ENCODE results near the gene PDZRN3. TPM values are rescaled to one million over a fixed set of nuclear protein-coding genes. Genes with fewer than 3 reads are reported as not detected.
A peak's percentile ranks its signal among the peaks of the same experiment; 100 is the strongest.

PDZRN3 gene
- total RNA-seq, 1 donor from 2014 or later = 50.6 TPM

DNA sequence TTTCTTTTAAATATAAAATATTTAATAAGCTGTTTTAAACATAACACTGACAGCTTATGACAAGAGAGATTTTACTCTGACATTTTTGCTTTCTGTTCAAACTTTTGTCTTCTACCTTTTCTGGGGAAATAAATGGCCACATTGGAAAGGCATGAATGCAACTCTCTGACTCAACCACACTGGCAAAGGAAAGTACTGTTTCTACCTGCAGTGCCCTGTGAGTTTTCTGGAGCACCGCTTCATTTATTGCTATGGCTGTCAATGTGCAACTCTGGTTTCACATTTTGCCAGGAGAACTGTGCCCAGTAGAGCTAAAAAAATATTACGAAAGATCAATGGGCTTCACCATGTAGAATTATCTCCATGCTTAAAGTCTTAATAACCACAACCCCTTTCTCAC is 15.1 kb downstream of the PDZRN3 start:
- Histone ChIP-seq H3K4me1 (ENCODE audit: control insufficient read depth in 3 of 3, insufficient read depth in 3 of 3, low read length in 3 of 3) (peaks cover 32 to 65% (median 42%) of the 10 kb centered on the region in 3 donors), H3K36me3 (ENCODE audit: control insufficient read depth in 3 of 3, insufficient read depth in 3 of 3, low read length in 3 of 3) (peaks cover 0 to 4% (median 2%) of the 10 kb centered on the region in 3 donors), H3K27me3 (ENCODE audit: control insufficient read depth in 3 of 3, insufficient read depth in 3 of 3, low read length in 3 of 3) (no peaks in the 10 kb centered on the region), H3K9ac (ENCODE audit: low read depth in 1 of 3, low read length in 3 of 3) (peak overlapping the region; percentile 60 to 71 (median 63)), H3K4me3 (ENCODE audit: low read length in 3 of 3) (peak overlapping the region; percentile 4 to 33 (median 17)), H3K27ac (ENCODE audit: low read depth, low read length) (peak overlapping the region; percentile 79), H3K9me3 (ENCODE audit: control insufficient read depth in 3 of 3, low read length in 3 of 3) (no peaks in the 10 kb centered on the region)

DNA sequence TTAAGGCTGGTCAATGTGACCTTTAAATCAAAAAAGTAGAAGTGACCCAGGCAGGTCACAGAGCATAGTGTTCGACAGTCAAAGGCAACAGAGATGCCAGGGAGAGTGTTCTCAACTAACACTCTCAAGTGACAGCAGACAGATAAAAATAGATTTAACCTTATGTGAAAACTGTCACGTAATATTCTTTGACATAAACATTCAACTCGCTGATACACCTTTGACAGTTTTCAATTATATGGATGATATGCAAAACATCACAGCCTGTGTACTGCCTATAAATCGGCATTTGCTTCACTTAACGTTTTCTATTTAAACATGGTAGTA is 15.5 kb downstream of the PDZRN3 start:
- Histone ChIP-seq H3K9me3 (ENCODE audit: control insufficient read depth in 3 of 3, low read length in 3 of 3) (no peaks in the 10 kb centered on the region), H3K9ac (ENCODE audit: low read depth in 1 of 3, low read length in 3 of 3) (peak overlapping the region; percentile 60 to 71 (median 63)), H3K4me3 (ENCODE audit: low read length in 3 of 3) (peak overlapping the region; percentile 17 to 44 (median 33)), H3K4me1 (ENCODE audit: control insufficient read depth in 3 of 3, insufficient read depth in 3 of 3, low read length in 3 of 3) (peaks cover 29 to 65% (median 40%) of the 10 kb centered on the region in 3 donors), H3K27me3 (ENCODE audit: control insufficient read depth in 3 of 3, insufficient read depth in 3 of 3, low read length in 3 of 3) (no peaks in the 10 kb centered on the region), H3K27ac (ENCODE audit: low read depth, low read length) (peak overlapping the region; percentile 79), H3K36me3 (ENCODE audit: control insufficient read depth in 3 of 3, insufficient read depth in 3 of 3, low read length in 3 of 3) (peaks cover 0 to 4% (median 2%) of the 10 kb centered on the region in 3 donors)

DNA sequence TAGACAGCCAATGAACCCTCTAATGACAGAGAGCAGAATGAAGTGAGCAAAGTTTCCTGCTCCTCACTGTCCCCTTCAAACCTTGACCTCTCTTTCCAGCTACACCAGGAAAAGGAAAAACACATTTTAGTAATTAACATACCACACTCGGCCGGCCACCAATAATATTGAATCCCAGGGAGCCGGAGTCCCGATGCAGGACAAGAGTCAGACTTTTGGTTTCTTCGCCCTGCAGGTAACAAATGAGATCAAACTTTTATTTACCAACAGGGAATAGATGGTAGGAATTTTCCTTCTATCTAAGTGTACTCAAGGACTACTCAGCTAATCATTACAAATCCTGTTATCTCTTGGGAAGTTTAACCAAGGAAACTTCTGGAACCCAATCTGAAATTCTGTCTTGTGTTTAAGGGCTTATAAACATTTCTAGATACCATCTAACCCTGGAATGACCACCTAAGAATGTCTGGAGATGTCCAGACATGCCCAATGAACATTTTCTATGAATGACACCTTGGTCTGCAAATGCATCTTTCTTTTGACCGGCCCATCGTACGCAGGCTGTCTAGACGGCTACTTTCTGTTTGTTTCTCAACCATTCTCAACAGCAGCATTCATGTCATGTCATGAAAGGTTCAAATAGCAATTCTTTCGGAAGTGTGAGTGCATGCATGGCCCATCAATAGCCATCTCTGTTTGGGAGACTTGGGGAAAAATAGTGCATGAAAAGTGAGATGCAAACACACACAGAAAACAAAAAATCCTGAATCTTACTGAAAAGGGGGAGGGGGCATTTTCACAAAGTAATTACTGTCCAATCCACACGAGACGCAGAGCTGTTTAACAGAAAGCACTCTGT is 16.1 kb downstream of the PDZRN3 start:
- Histone ChIP-seq H3K9me3 (ENCODE audit: control insufficient read depth in 3 of 3, low read length in 3 of 3) (no peaks in the 10 kb centered on the region), H3K27ac (ENCODE audit: low read depth, low read length) (peak overlapping the region; percentile 79), H3K9ac (ENCODE audit: low read depth in 1 of 3, low read length in 3 of 3) (peak overlapping the region in 2 of 3 donors; percentile 60 to 63), H3K36me3 (ENCODE audit: control insufficient read depth in 3 of 3, insufficient read depth in 3 of 3, low read length in 3 of 3) (peaks cover 0 to 4% (median 2%) of the 10 kb centered on the region in 3 donors), H3K4me3 (ENCODE audit: low read length in 3 of 3) (peak overlapping the region in 2 of 3 donors; percentile 9 to 44), H3K27me3 (ENCODE audit: control insufficient read depth in 3 of 3, insufficient read depth in 3 of 3, low read length in 3 of 3) (no peaks in the 10 kb centered on the region), H3K4me1 (ENCODE audit: control insufficient read depth in 3 of 3, insufficient read depth in 3 of 3, low read length in 3 of 3) (peaks cover 32 to 69% (median 44%) of the 10 kb centered on the region in 3 donors)

DNA sequence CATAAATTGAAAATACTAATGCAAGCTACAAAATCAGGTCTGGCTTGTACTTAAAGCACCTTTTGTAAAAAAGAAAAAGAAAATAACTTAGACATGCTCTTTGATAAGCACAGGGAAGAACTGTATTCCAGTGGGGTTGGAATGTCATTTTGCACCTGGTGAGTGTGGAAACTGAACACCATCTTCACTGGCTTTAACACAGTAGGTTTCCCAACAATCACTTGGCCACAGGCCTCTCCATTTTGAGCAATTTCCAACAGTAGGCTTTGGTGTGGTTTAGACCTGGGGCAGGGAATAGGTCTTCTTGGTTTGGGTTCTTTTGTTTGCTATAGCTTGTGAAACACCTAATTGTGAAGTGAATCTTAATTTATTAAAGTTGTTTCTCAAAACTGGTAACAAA is 18.9 kb downstream of the PDZRN3 start:
- H3K4me3 ChIP-seq (ENCODE audit: low read length in 3 of 3) = no peak overlapping the region
- H3K36me3 ChIP-seq (ENCODE audit: control insufficient read depth in 3 of 3, insufficient read depth in 3 of 3, low read length in 3 of 3) = peaks cover 0 to 4% (median 4%) of the 10 kb centered on the region in 3 donors
- peak overlapping the region; percentile 69 for H3K27ac ChIP-seq (ENCODE audit: low read depth, low read length)
- no peak overlapping the region for H3K9ac ChIP-seq (ENCODE audit: low read depth in 1 of 3, low read length in 3 of 3)
- H3K4me1 ChIP-seq (ENCODE audit: control insufficient read depth in 3 of 3, insufficient read depth in 3 of 3, low read length in 3 of 3) = peaks cover 49 to 78% (median 68%) of the 10 kb centered on the region in 3 donors
- no peaks in the 10 kb centered on the region for H3K27me3 ChIP-seq (ENCODE audit: control insufficient read depth in 3 of 3, insufficient read depth in 3 of 3, low read length in 3 of 3)
- no peaks in the 10 kb centered on the region for H3K9me3 ChIP-seq (ENCODE audit: control insufficient read depth in 3 of 3, low read length in 3 of 3)

DNA sequence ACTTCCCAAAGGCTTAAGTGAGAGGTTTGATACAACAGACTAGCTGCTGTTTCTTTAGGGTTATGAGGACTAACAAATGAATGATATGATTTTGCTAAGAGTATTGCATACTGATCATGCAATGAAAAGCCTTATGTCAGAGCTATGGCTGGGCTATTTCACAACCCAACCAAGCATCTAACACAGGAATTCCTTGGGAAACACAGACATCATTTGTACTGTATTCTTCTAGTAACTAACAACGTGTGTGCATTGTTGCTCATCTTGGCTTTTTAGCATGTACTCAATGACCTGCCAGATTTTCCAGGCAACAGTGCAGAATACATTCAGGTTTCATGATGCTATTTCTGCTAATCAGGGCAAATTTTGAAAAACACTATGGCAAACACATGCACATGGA is 19.3 kb downstream of the PDZRN3 start:
- Histone ChIP-seq H3K9me3 (ENCODE audit: control insufficient read depth in 3 of 3, low read length in 3 of 3) (no peaks in the 10 kb centered on the region), H3K9ac (ENCODE audit: low read depth in 1 of 3, low read length in 3 of 3) (no peak overlapping the region), H3K27ac (ENCODE audit: low read depth, low read length) (peak overlapping the region; percentile 69), H3K27me3 (ENCODE audit: control insufficient read depth in 3 of 3, insufficient read depth in 3 of 3, low read length in 3 of 3) (no peaks in the 10 kb centered on the region), H3K36me3 (ENCODE audit: control insufficient read depth in 3 of 3, insufficient read depth in 3 of 3, low read length in 3 of 3) (peaks cover 0 to 4% (median 4%) of the 10 kb centered on the region in 3 donors), H3K4me3 (ENCODE audit: low read length in 3 of 3) (no peak overlapping the region), H3K4me1 (ENCODE audit: control insufficient read depth in 3 of 3, insufficient read depth in 3 of 3, low read length in 3 of 3) (peaks cover 49 to 79% (median 67%) of the 10 kb centered on the region in 3 donors)

DNA sequence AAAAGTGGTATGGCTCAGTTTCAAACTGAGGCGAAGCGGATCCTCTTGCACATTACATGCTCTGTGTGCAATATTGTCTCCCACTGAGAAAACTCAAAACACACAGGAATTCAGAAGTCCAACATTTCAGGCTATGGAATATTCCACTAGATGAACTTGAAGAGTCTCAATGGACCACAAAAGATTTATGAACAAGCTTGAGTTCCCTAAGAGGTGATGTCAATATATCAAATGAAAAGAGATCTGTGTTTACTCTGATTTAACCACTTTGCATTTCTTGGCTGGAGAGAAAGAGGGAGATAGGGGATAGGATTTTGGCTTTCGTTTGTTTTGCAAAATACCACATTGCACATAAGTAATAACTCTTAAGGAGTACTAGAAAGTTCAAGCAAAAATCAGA is 20.3 kb downstream of the PDZRN3 start:
- Histone ChIP-seq H3K9me3 (ENCODE audit: control insufficient read depth in 3 of 3, low read length in 3 of 3) (no peaks in the 10 kb centered on the region), H3K27me3 (ENCODE audit: control insufficient read depth in 3 of 3, insufficient read depth in 3 of 3, low read length in 3 of 3) (no peaks in the 10 kb centered on the region), H3K9ac (ENCODE audit: low read depth in 1 of 3, low read length in 3 of 3) (no peak overlapping the region), H3K4me3 (ENCODE audit: low read length in 3 of 3) (no peak overlapping the region), H3K36me3 (ENCODE audit: control insufficient read depth in 3 of 3, insufficient read depth in 3 of 3, low read length in 3 of 3) (peaks cover 2 to 4% (median 4%) of the 10 kb centered on the region in 3 donors), H3K4me1 (ENCODE audit: control insufficient read depth in 3 of 3, insufficient read depth in 3 of 3, low read length in 3 of 3) (peaks cover 49 to 79% (median 67%) of the 10 kb centered on the region in 3 donors), H3K27ac (ENCODE audit: low read depth, low read length) (no peak overlapping the region)

DNA sequence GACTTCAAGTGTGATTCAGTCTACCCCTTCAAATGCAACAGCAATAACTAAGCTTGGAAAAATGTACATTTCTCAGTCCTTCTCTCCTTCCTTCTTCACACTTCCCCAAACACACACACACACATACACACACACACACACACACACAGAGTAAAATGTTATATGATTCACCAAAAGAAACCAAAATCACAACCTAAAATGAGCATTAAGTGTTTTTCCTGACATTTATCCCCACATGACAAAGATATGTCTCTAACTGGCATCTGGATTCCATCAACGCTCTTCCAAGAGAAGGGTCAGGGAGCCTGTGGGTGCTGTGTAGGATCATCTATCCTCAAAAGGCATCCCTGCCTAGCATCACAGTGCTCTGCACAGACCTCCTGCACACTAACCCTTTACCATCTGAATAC is 21.0 kb downstream of the PDZRN3 start:
- H3K4me1 ChIP-seq (ENCODE audit: control insufficient read depth in 3 of 3, insufficient read depth in 3 of 3, low read length in 3 of 3) = peaks cover 45 to 78% (median 65%) of the 10 kb centered on the region in 3 donors
- H3K27ac ChIP-seq (ENCODE audit: low read depth, low read length) = no peak overlapping the region
- no peak overlapping the region for H3K4me3 ChIP-seq (ENCODE audit: low read length in 3 of 3)
- no peaks in the 10 kb centered on the region for H3K27me3 ChIP-seq (ENCODE audit: control insufficient read depth in 3 of 3, insufficient read depth in 3 of 3, low read length in 3 of 3)
- no peaks in the 10 kb centered on the region for H3K9me3 ChIP-seq (ENCODE audit: control insufficient read depth in 3 of 3, low read length in 3 of 3)
- no peak overlapping the region for H3K9ac ChIP-seq (ENCODE audit: low read depth in 1 of 3, low read length in 3 of 3)
- H3K36me3 ChIP-seq (ENCODE audit: control insufficient read depth in 3 of 3, insufficient read depth in 3 of 3, low read length in 3 of 3) = peaks cover 2 to 4% (median 4%) of the 10 kb centered on the region in 3 donors

DNA sequence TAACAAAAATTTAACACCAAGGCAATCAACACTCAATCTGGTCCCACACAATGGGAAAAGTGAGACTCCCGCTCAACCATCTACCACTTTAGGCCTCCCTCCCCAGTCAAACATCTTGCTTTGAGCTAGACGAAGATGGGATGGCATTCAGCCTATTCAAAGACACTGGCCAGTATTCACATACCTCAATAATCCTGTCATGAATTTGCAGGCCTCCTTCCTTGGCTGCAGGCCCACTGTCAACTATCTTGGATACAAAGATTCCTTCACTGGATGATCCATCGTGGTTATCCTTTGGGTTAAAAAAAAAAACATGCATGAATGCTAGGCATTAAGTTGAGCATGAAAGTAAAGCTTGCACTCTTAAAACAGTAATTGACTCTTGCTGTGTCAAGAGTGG is 22.6 kb downstream of the PDZRN3 start:
- no peaks in the 10 kb centered on the region for H3K9me3 ChIP-seq (ENCODE audit: control insufficient read depth in 3 of 3, low read length in 3 of 3)
- no peak overlapping the region for H3K9ac ChIP-seq (ENCODE audit: low read depth in 1 of 3, low read length in 3 of 3)
- peak overlapping the region in 1 of 3 donors; percentile 23 for H3K4me3 ChIP-seq (ENCODE audit: low read length in 3 of 3)
- H3K27ac ChIP-seq (ENCODE audit: low read depth, low read length) = peak overlapping the region; percentile 21
- H3K27me3 ChIP-seq (ENCODE audit: control insufficient read depth in 3 of 3, insufficient read depth in 3 of 3, low read length in 3 of 3) = no peaks in the 10 kb centered on the region
- H3K36me3 ChIP-seq (ENCODE audit: control insufficient read depth in 3 of 3, insufficient read depth in 3 of 3, low read length in 3 of 3) = peaks cover 0 to 5% (median 2%) of the 10 kb centered on the region in 3 donors
- H3K4me1 ChIP-seq (ENCODE audit: control insufficient read depth in 3 of 3, insufficient read depth in 3 of 3, low read length in 3 of 3) = peaks cover 41 to 70% (median 59%) of the 10 kb centered on the region in 3 donors

DNA sequence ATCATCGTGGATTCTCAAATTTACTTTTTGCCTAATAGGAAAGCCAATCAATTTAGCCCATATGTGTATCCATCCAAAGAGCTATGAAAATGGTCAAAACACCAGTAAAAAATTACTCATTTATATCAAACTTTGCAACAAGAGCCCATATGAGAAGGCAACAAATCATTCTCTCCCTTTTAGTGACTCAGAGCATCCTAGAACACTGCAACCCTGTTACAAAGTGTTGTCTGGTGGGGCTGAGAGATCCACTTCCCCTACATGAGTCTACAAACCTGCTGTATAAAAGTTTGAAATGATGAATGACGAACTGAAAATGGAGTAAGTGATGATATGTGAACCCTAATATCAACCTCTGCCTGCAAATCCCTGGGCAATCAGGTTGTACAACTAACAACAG is 23.3 kb downstream of the PDZRN3 start:
- no peaks in the 10 kb centered on the region for H3K9me3 ChIP-seq (ENCODE audit: control insufficient read depth in 3 of 3, low read length in 3 of 3)
- H3K4me1 ChIP-seq (ENCODE audit: control insufficient read depth in 3 of 3, insufficient read depth in 3 of 3, low read length in 3 of 3) = peaks cover 41 to 64% (median 53%) of the 10 kb centered on the region in 3 donors
- no peak overlapping the region for H3K9ac ChIP-seq (ENCODE audit: low read depth in 1 of 3, low read length in 3 of 3)
- H3K27ac ChIP-seq (ENCODE audit: low read depth, low read length) = peak overlapping the region; percentile 21
- no peak overlapping the region for H3K4me3 ChIP-seq (ENCODE audit: low read length in 3 of 3)
- peaks cover 0 to 5% (median 2%) of the 10 kb centered on the region in 3 donors for H3K36me3 ChIP-seq (ENCODE audit: control insufficient read depth in 3 of 3, insufficient read depth in 3 of 3, low read length in 3 of 3)
- H3K27me3 ChIP-seq (ENCODE audit: control insufficient read depth in 3 of 3, insufficient read depth in 3 of 3, low read length in 3 of 3) = no peaks in the 10 kb centered on the region

DNA sequence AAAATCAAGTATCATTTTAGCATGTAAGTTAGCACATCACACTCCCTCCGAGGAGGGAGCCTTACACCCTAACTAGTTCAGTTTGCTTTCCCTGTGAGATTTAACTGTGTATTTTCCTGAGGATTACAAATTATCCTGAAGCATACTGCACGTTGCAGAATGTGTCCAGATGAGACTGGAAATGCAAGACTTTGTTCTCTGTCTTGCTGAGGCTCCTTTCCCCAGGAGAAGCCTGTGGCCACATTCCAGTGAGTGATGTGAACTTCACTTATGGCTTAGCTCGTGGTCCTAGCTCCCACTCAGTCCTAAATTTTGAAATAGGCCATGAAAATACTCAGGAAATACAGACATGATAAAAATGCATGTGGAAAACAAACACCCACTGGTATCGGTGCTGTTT is 23.7 kb downstream of the PDZRN3 start:
- Histone ChIP-seq H3K27ac (ENCODE audit: low read depth, low read length) (no peak overlapping the region), H3K4me3 (ENCODE audit: low read length in 3 of 3) (no peak overlapping the region), H3K4me1 (ENCODE audit: control insufficient read depth in 3 of 3, insufficient read depth in 3 of 3, low read length in 3 of 3) (peaks cover 36 to 60% (median 49%) of the 10 kb centered on the region in 3 donors), H3K27me3 (ENCODE audit: control insufficient read depth in 3 of 3, insufficient read depth in 3 of 3, low read length in 3 of 3) (no peaks in the 10 kb centered on the region), H3K9ac (ENCODE audit: low read depth in 1 of 3, low read length in 3 of 3) (no peak overlapping the region), H3K36me3 (ENCODE audit: control insufficient read depth in 3 of 3, insufficient read depth in 3 of 3, low read length in 3 of 3) (peaks cover 0 to 5% (median 2%) of the 10 kb centered on the region in 3 donors), H3K9me3 (ENCODE audit: control insufficient read depth in 3 of 3, low read length in 3 of 3) (no peaks in the 10 kb centered on the region)

Measured in skeletal muscle tissue (tissue), 4 donors.